HG02852 (cell line): ENCODE measurements around the gene S100A10.

Experiments used
- ATAC-seq: cut with Tn5 transposase; IDR thresholded peaks from one replicate; pipeline ENCODE4 v1.9.1; 2021; ENCODE audit warnings: mild to moderate bottlenecking, moderate library complexity; ENCODE audit not compliant: unreplicated experiment

Gene S100A10

GRCh38 chr1:151993734-151994496 is at the start of gene S100A10:
TSS of gene S100A10 (minus strand) at chr1:151993859. CDS start at chr1:151986230, 7,629 bp downstream.
- peak; percentile 32 for ATAC-seq

- no peak for ATAC-seq
These were observed 48.4 kb upstream of the S100A10 start for GRCh38 chr1:152042030-152042429.

GRCh38 chr1:152039886-152040285 is 46.2 kb upstream of the S100A10 start:
- ATAC-seq = no peak

- ATAC-seq = no peak
These were observed 45.8 kb upstream of the S100A10 start for GRCh38 chr1:152039461-152039860.

GRCh38 chr1:152038871-152039270 is 45.2 kb upstream of the S100A10 start:
- no peak for ATAC-seq

GRCh38 chr1:152036267-152037216 is 42.9 kb upstream of the S100A10 start, which contains the start of gene S100A11:
TSS of gene S100A11 (minus strand) at chr1:152037004. CDS start at chr1:152036915, 89 bp downstream.
- ATAC-seq = peak; percentile 59

GRCh38 chr1:152035539-152036266 is 42.0 kb upstream of the S100A10 start:
- ATAC-seq = no peak

GRCh38 chr1:152034654-152035538 is 41.2 kb upstream of the S100A10 start:
- peak; percentile 48 for ATAC-seq

GRCh38 chr1:152034324-152034653 is 40.6 kb upstream of the S100A10 start:
- peak; percentile 14 for ATAC-seq

GRCh38 chr1:152029929-152030211 is 36.2 kb upstream of the S100A10 start:
- no peak for ATAC-seq

- ATAC-seq = no peak
These were observed 35.7 kb upstream of the S100A10 start for GRCh38 chr1:152029144-152029928.

- ATAC-seq = no peak
These were observed 33.2 kb upstream of the S100A10 start for GRCh38 chr1:152026895-152027294.

GRCh38 chr1:152024223-152024622 is 30.6 kb upstream of the S100A10 start:
- ATAC-seq = no peak

- no peak for ATAC-seq
These were observed 29.6 kb upstream of the S100A10 start for GRCh38 chr1:152023221-152023620.

- ATAC-seq = no peak
These were observed 28.8 kb upstream of the S100A10 start for GRCh38 chr1:152022474-152022873.

- ATAC-seq = no peak
These were observed 27.9 kb upstream of the S100A10 start for GRCh38 chr1:152021569-152021968.

- no peak for ATAC-seq
These were observed 27.2 kb upstream of the S100A10 start for GRCh38 chr1:152020849-152021248.

GRCh38 chr1:152018537-152018936 is 24.9 kb upstream of the S100A10 start:
- no peak for ATAC-seq

- no peak for ATAC-seq
These were observed 22.1 kb upstream of the S100A10 start for GRCh38 chr1:152015766-152016165.

GRCh38 chr1:152014943-152015342 is 21.3 kb upstream of the S100A10 start:
- ATAC-seq = no peak
